ENCODE measurements around the gene SERPINB10.
"Not testable (repeated sequence)": the region's sequence is repeated elsewhere in the genome, so short reads cannot be mapped to it uniquely, and the experiment has no call there.

The SERPINB10 gene

GRCh38 chr18:63894106-63894772, 13.5 kb upstream of the SERPINB10 start:
- DNase-seq: no peak

DNA sequence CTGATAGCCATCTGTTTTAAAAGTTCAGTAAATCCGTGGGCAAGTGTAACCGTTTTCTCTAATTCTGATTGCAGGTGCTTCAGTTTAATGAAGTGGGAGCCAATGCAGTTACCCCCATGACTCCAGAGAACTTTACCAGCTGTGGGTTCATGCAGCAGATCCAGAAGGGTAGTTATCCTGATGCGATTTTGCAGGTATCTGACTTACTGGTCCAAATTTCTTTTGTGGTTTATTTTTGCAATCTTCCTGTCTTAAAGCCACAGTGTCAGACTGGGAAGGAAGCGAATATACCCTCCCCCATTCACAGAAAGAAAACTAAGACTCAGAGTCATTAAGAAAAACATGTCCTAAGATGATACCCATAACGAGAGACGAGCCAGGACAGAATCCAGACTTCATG, 12.6 kb upstream of the SERPINB10 start:
- DNase-seq: no peak

DNA sequence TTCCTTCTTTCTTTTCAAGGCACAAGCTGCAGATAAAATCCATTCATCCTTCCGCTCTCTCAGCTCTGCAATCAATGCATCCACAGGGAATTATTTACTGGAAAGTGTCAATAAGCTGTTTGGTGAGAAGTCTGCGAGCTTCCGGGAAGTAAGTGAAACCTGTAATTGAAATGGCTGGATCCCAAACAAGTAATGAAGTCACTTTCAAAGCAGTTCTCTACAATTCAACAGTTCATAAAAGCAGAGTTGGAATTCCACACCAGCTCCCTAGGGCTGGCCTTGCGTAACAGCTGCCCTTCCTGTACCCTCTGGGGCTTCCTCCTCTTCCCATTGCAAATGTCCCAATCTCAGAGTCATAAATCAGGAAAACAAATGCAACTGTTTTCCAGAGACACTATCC, 10.7 kb upstream of the SERPINB10 start:
- DNase-seq: no peak

DNA sequence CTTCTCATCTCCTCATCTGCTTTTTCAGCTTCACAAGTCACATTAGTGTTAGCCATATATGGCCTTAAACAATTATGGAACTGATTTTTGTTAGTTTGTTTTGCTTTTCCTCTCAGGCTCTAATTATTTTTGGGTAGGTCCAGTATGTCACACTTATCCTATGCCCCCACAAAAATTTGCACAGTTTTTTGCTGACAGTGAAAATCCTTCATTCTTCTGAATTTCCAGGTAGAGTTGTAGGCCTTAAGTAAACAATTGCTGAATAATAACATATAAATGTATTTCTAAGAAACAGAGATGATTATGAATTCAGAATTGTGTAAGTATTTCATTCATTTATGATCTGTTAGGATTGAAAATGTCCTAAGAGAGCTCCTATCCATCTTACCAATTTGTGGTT, 8.6 kb upstream of the SERPINB10 start:
- no peak for DNase-seq

DNA sequence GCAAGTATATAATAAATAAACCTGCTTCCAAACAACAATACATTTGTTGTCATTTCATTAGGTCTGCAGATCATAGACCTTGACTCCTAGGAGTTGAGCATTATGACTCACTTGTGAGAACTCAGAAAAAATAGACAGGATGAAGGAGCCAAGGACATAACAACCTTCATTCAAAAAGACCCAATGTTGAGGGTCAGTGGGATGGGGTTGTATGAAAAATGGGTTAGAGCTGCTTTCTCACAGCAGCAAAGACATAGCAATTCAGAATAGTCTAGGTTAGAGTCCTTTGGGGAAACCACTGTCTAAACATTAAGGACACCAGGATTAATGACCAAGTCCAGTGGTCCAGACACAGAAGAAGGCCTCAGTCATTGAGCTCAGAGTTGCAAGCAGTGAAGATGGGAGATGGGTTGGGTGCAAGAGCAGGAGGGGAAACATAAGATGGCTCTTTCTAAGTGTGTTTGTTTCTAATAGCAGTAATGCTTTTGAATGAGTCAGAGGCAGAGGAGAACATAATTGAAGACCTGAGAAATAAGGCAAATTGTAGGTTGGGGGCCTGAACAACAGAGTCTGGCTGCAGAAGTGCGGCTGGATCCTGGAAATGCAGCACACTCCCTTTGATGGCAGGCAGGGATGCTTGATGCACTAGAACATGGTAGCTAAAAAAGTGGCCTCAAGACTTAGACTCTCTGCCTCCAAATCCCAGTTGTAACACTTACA, 3.7 kb upstream of the SERPINB10 start:
- no peak for DNase-seq

- DNase-seq: no peak
Measured at GRCh38 chr18:63904694-63905093, 3.1 kb upstream of the SERPINB10 start.

- DNase-seq: no peak
Measured at GRCh38 chr18:63905361-63905760, 2.4 kb upstream of the SERPINB10 start.

DNA sequence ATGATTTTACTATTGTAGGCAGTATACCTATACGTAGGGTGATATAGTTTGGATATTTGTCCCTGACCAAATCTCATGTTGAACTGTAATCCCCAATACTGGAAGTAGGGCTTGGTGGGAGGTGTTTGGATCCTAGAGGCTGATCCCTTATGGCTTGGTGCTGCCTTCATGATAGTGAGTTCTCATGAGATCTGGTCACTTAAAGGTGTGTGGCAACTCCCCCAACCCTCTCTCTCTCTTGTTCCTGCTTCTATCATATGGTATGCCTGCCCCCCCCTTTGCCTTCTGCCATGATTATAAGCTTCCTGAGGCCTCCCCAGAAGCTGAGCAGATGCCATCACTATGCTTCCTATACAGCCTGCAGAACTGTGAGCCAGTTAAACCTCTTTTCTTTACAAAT, 1.7 kb upstream of the SERPINB10 start:
- DNase-seq: no peak

GRCh38 chr18:63908858-63909257, 1.1 kb downstream of the SERPINB10 start:
- DNase-seq: no peak

- DNase-seq: no peak
Measured at GRCh38 chr18:63909870-63910269, 2.1 kb downstream of the SERPINB10 start.

DNA sequence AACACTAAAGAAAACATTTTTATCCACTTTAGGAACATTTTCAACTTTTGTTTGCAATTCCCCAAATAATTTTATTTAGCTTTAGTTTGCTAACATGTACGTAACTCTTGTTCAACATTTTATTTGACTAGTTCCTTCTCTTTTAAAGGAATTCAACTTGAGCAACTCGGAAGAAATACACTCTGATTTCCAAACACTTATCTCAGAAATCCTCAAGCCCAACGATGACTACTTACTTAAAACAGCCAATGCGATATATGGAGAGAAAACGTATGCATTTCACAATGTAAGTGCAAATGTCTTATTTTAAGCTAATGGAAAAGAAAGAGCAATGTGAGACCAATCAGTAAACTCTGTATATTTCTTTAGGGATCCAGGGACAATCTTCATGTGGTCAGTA, 10.1 kb downstream of the SERPINB10 start:
- DNase-seq: no peak

DNA sequence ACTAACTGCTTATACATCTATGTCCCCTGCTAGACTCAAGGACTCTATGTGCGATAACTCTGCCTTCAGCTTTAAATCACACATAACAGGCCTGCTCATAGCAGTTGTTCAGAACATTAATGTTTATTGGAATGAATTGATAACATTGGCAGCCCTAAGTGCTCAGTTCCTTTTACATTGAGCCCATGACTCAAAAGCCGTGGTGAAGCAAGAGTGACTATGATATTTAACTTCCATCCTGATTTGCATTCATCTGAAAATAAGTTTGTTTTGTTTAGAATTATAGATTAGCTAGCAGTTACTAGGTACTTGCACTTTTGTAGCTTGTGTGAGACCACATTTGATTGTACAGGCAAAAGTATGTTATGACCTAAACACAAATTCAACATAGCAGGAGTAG, 14.3 kb downstream of the SERPINB10 start:
- DNase-seq: no peak

DNA sequence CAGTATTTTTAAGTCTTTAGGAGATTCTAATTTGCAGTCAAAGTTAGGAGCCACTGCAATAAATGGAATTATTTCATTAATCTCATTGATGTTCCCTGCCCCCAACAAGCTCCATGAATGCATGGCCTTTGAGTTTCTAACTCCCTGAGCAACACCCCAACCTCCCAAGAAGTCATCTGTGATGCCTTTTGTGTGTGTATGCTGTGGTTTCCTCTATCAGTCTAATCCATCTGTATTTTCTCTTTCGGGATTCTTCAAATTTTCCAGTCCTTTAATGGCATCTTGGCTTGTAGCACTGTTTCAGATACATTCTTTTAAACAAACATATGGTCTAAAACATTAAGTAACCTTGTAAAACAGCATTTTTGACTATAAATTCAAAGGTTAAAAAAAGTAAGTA, 16.8 kb downstream of the SERPINB10 start:
- DNase-seq: no peak

DNA sequence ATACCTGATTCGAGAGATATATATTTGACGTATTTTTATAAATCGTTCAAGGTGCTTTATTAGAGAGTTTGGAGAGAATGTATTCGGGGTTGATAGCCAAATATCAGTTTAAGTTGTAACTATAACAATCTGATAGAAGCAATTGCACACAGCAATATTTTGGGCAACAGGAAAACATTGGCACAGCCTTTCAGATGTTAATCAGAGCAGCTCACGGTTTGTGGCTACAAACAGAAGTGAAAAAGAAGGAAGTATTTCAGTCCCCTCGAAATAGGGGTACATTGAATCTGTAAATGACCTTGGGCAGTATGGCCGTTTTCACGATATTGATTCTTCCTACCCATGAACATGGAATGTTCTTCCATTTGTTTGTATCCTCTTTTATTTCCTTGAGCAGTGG, 20.6 kb downstream of the SERPINB10 start:
- no peak for DNase-seq

DNA sequence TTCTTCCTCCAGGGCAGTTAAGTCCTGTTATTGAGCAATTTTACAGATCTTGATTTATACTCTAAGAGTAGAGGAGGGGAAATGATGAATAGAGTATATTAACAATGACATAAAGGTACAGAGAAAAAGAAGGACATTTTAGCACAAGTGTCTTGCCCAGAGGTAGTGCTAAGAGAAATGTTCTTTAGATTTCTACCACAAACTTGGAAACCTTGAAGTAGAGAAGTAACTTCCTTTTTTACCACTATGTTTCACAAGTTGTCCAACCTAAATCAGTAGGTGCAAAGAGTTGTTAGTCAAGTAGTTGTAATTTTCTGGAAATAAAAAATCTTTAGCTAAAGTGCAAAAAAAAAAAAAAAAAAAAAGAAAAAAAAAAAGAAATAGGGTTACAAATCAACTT, 21.6 kb downstream of the SERPINB10 start:
- not testable (repeated sequence) for DNase-seq

DNA sequence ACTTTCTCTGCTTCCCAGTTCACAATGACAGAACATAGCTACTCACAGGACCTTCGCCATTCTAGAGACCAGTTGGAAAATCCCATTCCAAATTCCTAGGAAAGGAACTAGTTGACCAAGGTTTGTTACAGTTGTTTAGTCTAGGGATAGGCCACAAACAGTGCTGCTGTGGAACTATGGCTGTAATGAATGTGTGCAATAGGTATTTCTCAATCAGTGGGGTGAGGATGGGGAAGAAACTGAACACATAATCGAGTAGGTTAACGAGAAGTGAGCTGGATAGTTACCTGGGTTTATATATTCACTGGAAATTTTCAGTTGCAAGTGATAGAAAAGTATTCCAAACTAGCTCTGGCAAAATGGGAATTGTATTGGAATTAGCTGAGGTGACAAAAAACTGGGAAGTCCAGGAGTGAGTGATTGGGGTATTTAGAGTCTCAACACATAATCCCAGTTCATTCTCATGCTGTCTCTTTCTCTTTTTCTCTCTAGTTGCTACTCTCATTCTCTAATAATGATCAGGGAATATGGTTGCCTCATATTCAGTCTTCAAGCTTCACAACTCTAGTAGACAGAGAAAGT, 23.1 kb downstream of the SERPINB10 start:
- no peak for DNase-seq

GRCh38 chr18:63936156-63936931, 28.6 kb downstream of the SERPINB10 start:
- DNase-seq: peak; percentile 56

GRCh38 chr18:63936932-63937393, 29.2 kb downstream of the SERPINB10 start:
- DNase-seq: no peak

DNA sequence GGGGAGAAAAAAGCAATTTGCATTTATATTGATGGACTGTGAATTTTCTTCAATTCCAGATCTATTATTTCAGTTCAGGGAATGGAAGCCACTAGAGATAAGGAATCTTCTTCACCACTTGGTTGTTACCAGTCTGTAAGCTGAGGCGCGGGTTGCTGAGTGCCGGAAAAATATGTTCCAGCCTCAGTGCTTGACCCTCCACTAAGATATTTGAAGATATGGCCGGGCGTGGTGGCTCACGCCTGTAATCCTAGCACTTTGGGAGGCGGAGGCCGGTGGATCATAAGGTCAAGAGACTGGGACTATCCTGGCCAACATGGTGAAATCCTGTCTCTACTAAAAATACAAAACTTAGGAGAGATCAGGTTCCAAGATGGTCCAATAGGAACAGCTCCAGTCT, 32.2 kb downstream of the SERPINB10 start:
- no peak for DNase-seq

GRCh38 chr18:63940543-63941050, 32.8 kb downstream of the SERPINB10 start:
- DNase-seq: not testable (repeated sequence)

DNA sequence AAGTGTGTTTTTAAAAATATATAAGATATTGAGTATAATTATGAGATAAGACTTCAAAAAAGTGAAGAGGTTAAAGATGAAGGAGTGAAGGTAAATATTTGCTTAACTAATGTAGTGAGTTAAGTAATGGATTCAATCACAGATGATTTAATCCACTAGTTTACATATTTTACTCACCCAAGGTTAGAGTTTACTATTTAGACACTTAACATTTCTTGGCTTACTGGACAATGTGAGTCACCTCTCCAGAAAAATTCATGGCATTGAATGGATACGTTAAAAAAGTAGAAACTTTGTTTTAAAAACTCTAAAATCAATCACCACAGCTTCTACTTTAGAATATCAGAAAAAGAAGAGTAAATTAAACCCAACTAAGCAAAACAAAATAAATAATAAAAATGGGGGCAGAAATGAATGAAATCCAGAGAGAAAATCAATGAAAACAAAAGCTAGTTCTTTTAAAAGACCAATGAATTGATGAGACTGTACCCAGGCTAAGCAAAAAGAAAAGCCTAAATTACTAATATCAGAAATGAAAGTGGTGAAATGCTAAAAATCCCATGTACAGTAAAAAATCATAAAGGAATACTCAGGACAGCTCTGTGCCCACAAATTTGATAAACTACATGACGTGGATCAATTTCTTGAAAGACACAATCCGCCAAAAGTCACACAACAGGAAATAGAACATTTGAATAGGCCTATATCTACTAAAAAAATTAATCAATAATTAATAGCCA, 39.5 kb downstream of the SERPINB10 start:
- no peak for DNase-seq

DNA sequence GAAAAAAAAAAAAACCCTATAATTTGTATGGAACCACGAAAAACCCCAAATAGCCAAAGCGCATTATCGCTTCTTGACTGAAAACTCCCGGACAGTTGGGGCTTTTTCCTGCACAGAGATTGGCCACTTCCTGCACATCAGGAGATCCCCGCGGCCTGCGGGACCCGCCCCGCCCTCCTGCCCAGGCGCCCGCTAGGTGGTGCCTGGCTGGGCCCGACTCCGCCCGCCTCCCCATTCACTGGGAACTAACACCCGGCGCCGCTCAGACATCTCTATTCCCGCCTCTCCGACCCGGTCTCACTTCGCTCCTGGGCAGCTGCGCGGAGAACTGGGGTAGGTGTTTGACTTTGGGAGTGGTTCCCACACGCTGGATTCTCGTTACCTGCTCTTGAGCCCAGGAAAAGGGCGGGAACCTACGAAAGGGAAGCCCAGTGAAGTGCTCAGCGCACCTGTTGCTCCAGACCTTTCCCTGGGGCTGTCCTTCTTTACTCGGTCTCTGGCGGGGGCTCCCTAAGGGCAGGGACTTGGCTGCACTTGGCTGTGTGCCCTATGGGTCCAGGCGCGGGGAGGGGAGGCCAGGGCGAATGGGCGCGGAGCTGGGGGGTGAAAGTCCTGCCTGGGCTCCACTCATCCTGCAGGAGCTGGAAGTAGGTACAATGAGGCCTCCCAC, 41.4 kb downstream of the SERPINB10 start, which contains the start of gene HMSD:
Gene HMSD (plus strand): TSS at position 234 of the 670 bp plus-strand sequence. CDS start 4,155 bp downstream, outside the sequence.
- DNase-seq: peak; percentile 46

All from CD4-positive, alpha-beta T cell treated with Interleukin-4 for 4 hours (primary cell).